Naive thymus-derived CD8-positive, alpha-beta T cell (primary cell): ENCODE measurements around the gene MYBPC3. TPM values are rescaled to one million over a fixed set of nuclear protein-coding genes. Genes with fewer than 3 reads are reported as not detected.

Experiments
- ATAC-seq, 2 donors: fragments of 150-1000 bp; cut with Tn5 transposase in 1 of 2; sonication (Bioruptor Pico), chemical (Tn5 transposase) in 1 of 2; 1 replicate in 1 of 2; 2 replicates in 1 of 2; pipeline ENCODE4 v1.10.0; 2021; ENCODE audit warnings: mild to moderate bottlenecking in 2 of 2, moderate library complexity in 2 of 2
- POLR2A ChIA-PET: fragments of 350-600 bp; sonication (Branson Sonifier 250); formaldehyde crosslinking; loops from one replicate; lab custom pipeline; 2021; ENCODE audit warnings: antibody characterized with exemption; lab: Charles Lee
- DNase-seq, 10 donors: peaks; one replicate each; pipeline versions ENCODE4 v3.0.0 to v3.0.0-alpha.2; 2020 to 2022
- H3K27ac Mint-ChIP-seq, 10 donors: one replicate each; pipeline ENCODE4 v1.8.0; 2020 to 2022; ENCODE audit warnings: mild to moderate bottlenecking in 10 of 10, mixed read lengths in 10 of 10, moderate library complexity in 4 of 10, inconsistent platforms in 1 of 10
- H3K27me3 Mint-ChIP-seq, 5 donors: one replicate each; pipeline ENCODE4 v1.8.0; 2021 to 2022; ENCODE audit warnings: mixed read lengths in 5 of 5
- H3K36me3 Mint-ChIP-seq, 3 donors: one replicate each; pipeline ENCODE4 v1.8.0; 2020 to 2022; ENCODE audit warnings: mixed read lengths in 3 of 3, mild to moderate bottlenecking in 2 of 3, inconsistent platforms in 1 of 3
- H3K4me1 Mint-ChIP-seq, 4 donors: one replicate each; pipeline ENCODE4 v1.8.0; 2021 to 2022; ENCODE audit warnings: mixed read lengths in 4 of 4
- H3K4me3 Mint-ChIP-seq, 10 donors: one replicate each; pipeline ENCODE4 v1.8.0; 2020 to 2022; ENCODE audit warnings: mild to moderate bottlenecking in 10 of 10, mixed read lengths in 10 of 10, moderate library complexity in 6 of 10, inconsistent platforms in 1 of 10
- H3K9me3 Mint-ChIP-seq, 9 donors: one replicate each; pipeline ENCODE4 v1.8.0; 2020 to 2022; ENCODE audit warnings: mixed read lengths in 9 of 9, mild to moderate bottlenecking in 3 of 9, inconsistent platforms in 1 of 9, moderate library complexity in 1 of 9
- polyA plus RNA-seq, 3 donors: library from polyadenylated mRNA; unstranded; fragments of 300-500 nt; fragmentation: Illumina TruSeq; gene quantifications; one replicate each; pipeline ENCODE4 v1.2.3, GENCODE V29; 2021
- total RNA-seq, 8 experiments: library from RNA in 2 of 8; stranded (reverse) in 2 of 8; gene quantifications; one replicate each; pipeline ENCODE4 v1.2.3 and lab custom pipeline; 2021 to 2026

The MYBPC3 gene
- total and polyA plus RNA-seq, 5 experiments from 2014 or later = 0.16 TPM; not detected in 4

DNA sequence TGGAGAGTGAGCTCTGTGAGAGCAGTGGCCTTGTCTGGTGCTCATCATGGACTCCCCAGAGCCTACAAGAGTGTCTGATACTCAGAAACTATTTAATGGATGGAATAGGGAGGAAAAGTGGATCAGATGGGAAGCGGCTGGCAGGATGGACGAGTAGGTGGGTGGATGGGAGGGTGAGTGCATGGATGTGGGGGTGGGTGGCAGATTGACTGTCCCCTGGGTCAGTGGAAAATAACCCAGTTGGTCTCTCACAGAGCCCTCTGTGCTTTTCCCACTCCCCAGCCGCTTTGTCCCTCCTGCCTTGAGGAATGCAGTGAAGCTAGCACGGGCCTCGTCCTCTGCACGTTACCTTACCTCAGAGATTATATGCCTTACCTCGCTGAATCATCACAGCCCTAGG is 19.9 kb upstream of the MYBPC3 start:
- Mint-ChIP-seq H3K4me1 (peaks cover 4 to 19% (median 7%) of the 10 kb centered on the region in 4 donors), H3K36me3 (no peaks in the 10 kb centered on the region), H3K27me3 (no peaks in the 10 kb centered on the region), H3K27ac (peak overlapping the region in 1 of 10 donors; percentile 27), H3K9me3 (no peaks in the 10 kb centered on the region), H3K4me3 (no peak overlapping the region)
- DNase-seq = no peak
- no peak for ATAC-seq
- POLR2A ChIA-PET = interaction anchor here (0.6 to 5.0 kb wide), 3 partner anchors 36 to 138 kb away, joined by 3 to 57 read pairs (median 3); partner anchors contain the start of gene SLC39A13

DNA sequence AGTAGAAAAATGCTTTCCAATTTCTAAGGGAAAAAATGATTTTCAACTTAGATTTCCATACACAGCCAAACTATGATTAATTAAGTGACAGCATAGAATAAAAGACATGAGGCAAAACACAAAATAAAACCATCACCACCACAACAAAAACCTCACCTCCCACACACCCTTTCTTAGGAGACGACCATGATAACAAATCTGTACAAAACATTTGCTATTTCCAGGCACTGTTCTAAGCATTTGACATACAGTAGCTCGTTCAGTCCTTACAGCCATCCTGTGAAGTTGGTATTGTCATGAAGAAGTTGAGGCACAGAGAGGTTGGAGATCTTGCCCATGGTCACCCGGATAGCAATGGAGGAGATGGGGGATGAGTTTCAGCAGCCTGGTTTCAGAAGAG is 17.2 kb upstream of the MYBPC3 start:
- Mint-ChIP-seq H3K36me3 (no peaks in the 10 kb centered on the region), H3K27me3 (peaks cover 0 to 4% (median 2%) of the 10 kb centered on the region in 5 donors), H3K4me3 (no peak overlapping the region), H3K9me3 (no peaks in the 10 kb centered on the region), H3K4me1 (peaks cover 1 to 22% (median 7%) of the 10 kb centered on the region in 4 donors), H3K27ac (peak overlapping the region in 3 of 10 donors; percentile 5 to 34 (median 8))
- ATAC-seq (no peak), DNase-seq (no peak)
- POLR2A ChIA-PET = interaction anchor here (0.6 kb wide), 1 partner anchor 175 kb away, joined by 3 read pairs; no protein-coding TSS in a partner anchor

DNA sequence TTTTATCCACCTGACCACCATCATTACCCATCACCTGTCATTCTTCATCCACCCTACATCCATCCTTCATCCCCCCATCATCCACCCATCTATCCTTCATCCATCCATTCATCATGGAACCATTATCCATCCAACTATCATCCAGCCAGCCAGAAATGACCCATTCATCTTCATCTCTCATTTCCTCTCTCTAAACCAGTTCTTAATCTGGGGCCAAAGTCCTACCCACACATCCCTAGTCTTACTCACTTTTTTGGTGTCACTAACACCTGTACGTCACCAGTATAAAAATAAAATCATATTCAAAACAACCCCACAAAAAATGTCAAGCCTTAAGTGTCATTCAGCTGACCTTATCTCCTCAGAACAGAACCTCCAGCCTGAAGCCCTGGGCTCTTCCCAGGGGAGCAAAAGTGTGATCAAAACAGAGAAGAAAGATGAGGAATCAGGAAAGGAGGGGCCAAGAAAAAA is 13.6 kb upstream of the MYBPC3 start:
- Mint-ChIP-seq H3K9me3 (no peaks in the 10 kb centered on the region), H3K36me3 (no peaks in the 10 kb centered on the region), H3K27ac (peak overlapping the region in 3 of 10 donors; percentile 5 to 40 (median 40)), H3K4me1 (peaks cover 3 to 18% (median 9%) of the 10 kb centered on the region in 4 donors), H3K27me3 (peaks cover 0 to 7% (median 2%) of the 10 kb centered on the region in 5 donors), H3K4me3 (peak overlapping the region in 1 of 10 donors; percentile 21)
- POLR2A ChIA-PET = no interaction called here
- no peak for DNase-seq
- ATAC-seq = no peak

DNA sequence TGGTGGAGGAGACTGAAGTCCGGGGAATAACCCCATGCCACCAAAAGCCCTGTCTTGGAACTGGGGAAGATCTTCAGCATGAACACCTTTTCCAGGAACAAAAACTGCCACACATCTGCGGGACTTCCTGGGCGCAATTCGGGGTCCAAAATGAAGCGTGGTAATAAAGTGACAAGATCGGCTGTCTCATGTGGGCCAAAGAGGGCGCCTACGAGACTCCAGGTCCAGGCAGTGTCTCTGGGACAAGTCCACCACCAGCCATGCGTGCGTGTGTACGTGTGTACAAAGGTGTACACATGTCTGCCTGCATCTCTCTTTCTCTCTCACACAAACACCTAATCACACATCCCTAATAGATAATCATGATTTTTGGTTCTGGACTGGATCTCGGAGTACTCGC is 8.9 kb upstream of the MYBPC3 start:
- no peak overlapping the region for H3K4me3 Mint-ChIP-seq
- H3K36me3 Mint-ChIP-seq = no peaks in the 10 kb centered on the region
- no peaks in the 10 kb centered on the region for H3K9me3 Mint-ChIP-seq
- POLR2A ChIA-PET = no interaction called here
- DNase-seq (no peak), ATAC-seq (no peak)
- H3K27ac Mint-ChIP-seq = no peak overlapping the region
- H3K27me3 Mint-ChIP-seq = peaks cover 0 to 7% (median 2%) of the 10 kb centered on the region in 5 donors
- H3K4me1 Mint-ChIP-seq = peaks cover 9 to 23% (median 13%) of the 10 kb centered on the region in 4 donors

DNA sequence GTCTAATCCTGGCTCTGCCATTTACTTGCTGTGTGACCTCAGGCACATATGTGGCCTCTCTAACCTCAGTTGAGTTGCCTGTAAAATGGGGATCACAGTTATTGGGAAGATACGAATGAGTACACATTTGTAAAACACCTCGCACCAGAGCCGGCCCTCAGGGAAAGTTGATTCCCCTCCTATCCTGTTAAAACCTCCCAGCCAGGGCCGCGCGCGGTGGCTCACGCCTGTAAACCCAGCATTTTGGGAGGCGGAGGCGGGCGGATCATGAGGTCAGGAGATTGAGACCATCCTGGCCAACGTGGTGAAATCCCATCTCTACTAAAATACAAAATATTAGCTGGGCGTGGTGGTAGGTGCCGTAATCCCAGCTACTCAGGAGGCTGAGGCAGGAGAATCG is 7.8 kb upstream of the MYBPC3 start:
- peaks cover 0 to 4% (median 0%) of the 10 kb centered on the region in 5 donors for H3K27me3 Mint-ChIP-seq
- H3K36me3 Mint-ChIP-seq = no peaks in the 10 kb centered on the region
- H3K4me1 Mint-ChIP-seq = peaks cover 9 to 18% (median 13%) of the 10 kb centered on the region in 4 donors
- H3K27ac Mint-ChIP-seq = no peak overlapping the region
- ATAC-seq (no peak), DNase-seq (no peak)
- POLR2A ChIA-PET = no interaction called here
- no peaks in the 10 kb centered on the region for H3K9me3 Mint-ChIP-seq
- H3K4me3 Mint-ChIP-seq = no peak overlapping the region

DNA sequence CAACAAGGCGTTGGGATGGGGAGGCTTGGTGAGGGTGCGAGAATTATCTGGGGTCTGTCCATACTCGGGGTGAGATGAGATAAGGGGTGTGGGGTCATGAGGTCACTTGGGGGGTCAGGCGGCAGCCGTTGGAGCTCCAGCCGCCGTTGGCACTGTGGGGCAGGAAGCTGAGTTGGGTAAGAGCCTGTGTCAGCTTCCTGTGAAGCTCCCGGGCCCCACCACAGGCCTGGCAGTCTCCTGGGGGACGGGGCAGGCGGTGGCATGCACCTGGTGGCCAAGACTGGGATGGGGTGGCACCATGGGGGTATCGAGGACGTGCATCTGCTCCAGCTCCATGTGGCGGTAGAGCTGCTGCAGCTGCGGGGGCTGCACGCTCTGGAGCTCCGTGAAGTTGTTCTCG is 7.1 kb upstream of the MYBPC3 start:
- H3K36me3 Mint-ChIP-seq = no peaks in the 10 kb centered on the region
- H3K4me1 Mint-ChIP-seq = peaks cover 9 to 18% (median 13%) of the 10 kb centered on the region in 4 donors
- no peak for ATAC-seq
- POLR2A ChIA-PET = interaction anchor here (0.8 kb wide), 1 partner anchor 35 kb away, joined by 3 read pairs; no protein-coding TSS in a partner anchor
- no peak for DNase-seq
- peaks cover 0 to 4% (median 0%) of the 10 kb centered on the region in 5 donors for H3K27me3 Mint-ChIP-seq
- H3K9me3 Mint-ChIP-seq = no peaks in the 10 kb centered on the region
- peak overlapping the region in 3 of 10 donors; percentile 15 to 60 (median 29) for H3K4me3 Mint-ChIP-seq
- peak overlapping the region in 4 of 10 donors; percentile 35 to 78 (median 58) for H3K27ac Mint-ChIP-seq

DNA sequence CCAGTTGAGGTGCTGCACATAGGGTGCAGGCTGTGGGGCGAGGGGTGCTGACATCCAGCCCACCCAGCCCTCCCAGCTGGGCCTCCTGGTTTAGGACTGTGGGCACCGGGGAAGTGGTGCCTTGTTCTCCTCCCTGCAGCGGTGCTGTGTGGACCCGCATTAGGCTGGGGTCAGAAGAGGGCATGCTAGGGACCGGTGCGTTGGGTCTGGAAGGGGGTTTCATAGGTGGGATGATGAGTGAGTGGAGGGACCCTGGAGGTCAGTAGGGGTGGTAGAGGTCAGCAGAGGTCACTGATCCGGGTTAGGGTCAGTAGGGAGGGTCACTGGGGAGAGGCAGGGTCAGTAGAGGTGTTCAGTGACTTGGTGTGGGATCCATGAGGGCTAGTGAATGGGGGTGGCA is 6.7 kb upstream of the MYBPC3 start:
- POLR2A ChIA-PET = interaction anchor here (0.8 kb wide), 1 partner anchor 35 kb away, joined by 3 read pairs; no protein-coding TSS in a partner anchor
- no peaks in the 10 kb centered on the region for H3K36me3 Mint-ChIP-seq
- DNase-seq = no peak
- no peaks in the 10 kb centered on the region for H3K9me3 Mint-ChIP-seq
- peaks cover 9 to 18% (median 13%) of the 10 kb centered on the region in 4 donors for H3K4me1 Mint-ChIP-seq
- H3K27ac Mint-ChIP-seq = peak overlapping the region in 5 of 10 donors; percentile 35 to 78 (median 63)
- peak overlapping the region in 3 of 10 donors; percentile 15 to 60 (median 29) for H3K4me3 Mint-ChIP-seq
- ATAC-seq = no peak
- H3K27me3 Mint-ChIP-seq = no peaks in the 10 kb centered on the region

DNA sequence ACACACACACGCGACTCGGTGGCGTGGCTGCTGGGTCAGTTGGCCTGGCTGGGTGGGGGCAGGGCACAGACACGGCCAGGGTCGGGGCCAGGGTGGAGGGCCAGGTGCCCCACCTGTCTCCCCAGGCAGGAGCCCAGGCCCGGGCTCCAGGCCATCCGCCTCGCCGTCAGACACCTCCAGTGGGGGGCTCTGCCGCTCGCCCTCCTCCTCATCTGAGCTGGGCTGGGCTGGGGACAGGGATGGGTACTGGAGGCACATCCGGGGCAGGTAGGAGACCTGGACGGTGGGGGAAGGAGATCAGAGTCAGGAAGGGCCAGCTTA is 6.2 kb upstream of the MYBPC3 start:
- peak overlapping the region in 1 of 10 donors; percentile 18 for H3K4me3 Mint-ChIP-seq
- POLR2A ChIA-PET = interaction anchor here (0.6 kb wide), 1 partner anchor 282 kb away, joined by 3 read pairs; no protein-coding TSS in a partner anchor

DNA sequence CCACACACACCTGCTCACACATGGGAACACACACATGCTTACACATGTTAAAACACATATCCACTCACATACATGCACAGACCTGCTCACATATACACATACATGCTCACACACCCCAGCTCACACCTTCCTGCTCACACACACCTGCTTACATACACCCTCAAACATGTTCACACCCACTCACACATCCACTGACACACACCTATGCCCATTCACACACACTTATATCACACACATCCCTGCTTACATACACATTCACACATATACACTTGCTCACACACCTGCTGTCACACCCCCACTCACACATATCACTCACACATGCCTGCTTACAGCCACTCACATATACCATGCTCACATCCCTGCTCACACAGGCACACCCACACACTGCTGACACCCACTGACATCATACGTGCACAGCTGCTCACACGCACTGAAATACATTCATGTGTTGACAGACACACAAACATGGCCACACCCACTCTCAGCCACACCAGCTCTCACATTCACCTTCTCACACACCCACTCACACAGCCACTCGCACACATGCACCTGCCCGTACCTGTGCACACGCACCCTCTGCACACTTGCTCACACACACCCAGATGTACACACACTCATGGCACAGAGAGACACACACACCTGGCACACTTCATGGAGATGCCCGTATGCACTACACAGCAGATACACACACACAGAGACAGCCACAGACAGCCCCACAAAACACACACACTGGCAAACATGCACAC is 5.7 kb upstream of the MYBPC3 start:
- POLR2A ChIA-PET = interaction anchor here (0.6 kb wide), 2 partner anchors 16 to 282 kb away, joined by 3 read pairs; no protein-coding TSS in a partner anchor
- Mint-ChIP-seq H3K4me1 (peaks cover 9 to 18% (median 13%) of the 10 kb centered on the region in 4 donors), H3K27me3 (no peaks in the 10 kb centered on the region), H3K36me3 (no peaks in the 10 kb centered on the region), H3K27ac (no peak overlapping the region), H3K9me3 (no peaks in the 10 kb centered on the region), H3K4me3 (no peak overlapping the region)
- ATAC-seq (no peak), DNase-seq (no peak)

More for the DNA sequence above, 6.2 kb upstream of the MYBPC3 start:
- Mint-ChIP-seq H3K27ac (no peak overlapping the region), H3K27me3 (no peaks in the 10 kb centered on the region), H3K36me3 (no peaks in the 10 kb centered on the region), H3K4me1 (peaks cover 9 to 18% (median 13%) of the 10 kb centered on the region in 4 donors), H3K9me3 (no peaks in the 10 kb centered on the region)
- ATAC-seq (no peak), DNase-seq (no peak)

DNA sequence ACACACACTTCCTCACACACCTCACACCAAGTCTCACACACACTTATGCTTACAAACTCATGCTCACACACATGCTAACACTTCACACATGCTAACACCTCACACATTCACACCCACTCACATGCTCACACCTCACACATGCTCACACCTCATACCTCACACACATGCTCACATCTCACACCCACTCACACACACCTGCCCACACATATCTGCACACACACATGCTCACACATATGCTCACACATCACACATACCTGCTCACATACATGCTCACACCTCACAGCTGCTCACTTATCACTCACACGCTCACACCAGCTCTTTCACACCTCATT is 4.5 kb upstream of the MYBPC3 start:
- no peak for ATAC-seq
- POLR2A ChIA-PET = no interaction called here

DNA sequence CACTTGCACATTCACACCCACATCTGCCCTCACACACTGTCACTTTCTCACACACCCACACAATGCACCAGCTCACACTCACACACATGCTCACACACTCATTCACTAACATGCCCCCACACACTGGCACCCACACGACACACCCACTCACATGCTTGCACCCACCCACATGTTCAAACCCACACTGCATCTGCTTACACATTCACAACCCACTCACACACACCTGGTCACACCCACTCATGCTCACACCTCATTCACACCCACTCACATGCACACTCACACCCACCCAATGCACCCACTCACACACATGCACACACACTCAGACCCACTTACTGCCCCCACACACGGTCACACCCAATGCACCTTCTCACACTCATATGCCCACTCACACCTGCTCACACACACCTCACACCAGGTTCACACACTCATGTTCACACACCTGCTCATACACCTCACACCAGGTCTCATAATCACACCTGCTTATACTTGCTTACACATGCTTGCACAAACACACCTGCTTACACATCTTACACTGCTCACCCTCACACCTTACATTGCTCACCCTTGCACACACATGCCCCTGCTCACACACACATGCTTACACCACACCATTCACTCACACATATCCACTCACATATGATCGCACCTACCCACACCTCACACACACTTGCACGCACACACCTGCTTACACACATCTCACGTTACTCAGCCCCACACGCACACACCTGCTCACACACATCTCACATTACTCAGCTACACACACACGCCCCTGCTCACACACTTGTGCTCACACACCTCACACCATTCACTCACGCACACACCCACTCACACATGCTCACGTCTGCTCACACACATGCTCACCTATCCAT is 3.9 kb upstream of the MYBPC3 start:
- no peaks in the 10 kb centered on the region for H3K27me3 Mint-ChIP-seq
- ATAC-seq = no peak
- DNase-seq = no peak
- no peak overlapping the region for H3K27ac Mint-ChIP-seq
- POLR2A ChIA-PET = no interaction called here
- H3K36me3 Mint-ChIP-seq = no peaks in the 10 kb centered on the region
- peaks cover 7 to 17% (median 11%) of the 10 kb centered on the region in 4 donors for H3K4me1 Mint-ChIP-seq
- no peak overlapping the region for H3K4me3 Mint-ChIP-seq
- no peaks in the 10 kb centered on the region for H3K9me3 Mint-ChIP-seq

More for the DNA sequence above, 4.5 kb upstream of the MYBPC3 start:
- DNase-seq = no peak
- Mint-ChIP-seq H3K4me1 (peaks cover 9 to 18% (median 13%) of the 10 kb centered on the region in 4 donors), H3K36me3 (no peaks in the 10 kb centered on the region), H3K4me3 (no peak overlapping the region), H3K9me3 (no peaks in the 10 kb centered on the region), H3K27ac (no peak overlapping the region), H3K27me3 (no peaks in the 10 kb centered on the region)

DNA sequence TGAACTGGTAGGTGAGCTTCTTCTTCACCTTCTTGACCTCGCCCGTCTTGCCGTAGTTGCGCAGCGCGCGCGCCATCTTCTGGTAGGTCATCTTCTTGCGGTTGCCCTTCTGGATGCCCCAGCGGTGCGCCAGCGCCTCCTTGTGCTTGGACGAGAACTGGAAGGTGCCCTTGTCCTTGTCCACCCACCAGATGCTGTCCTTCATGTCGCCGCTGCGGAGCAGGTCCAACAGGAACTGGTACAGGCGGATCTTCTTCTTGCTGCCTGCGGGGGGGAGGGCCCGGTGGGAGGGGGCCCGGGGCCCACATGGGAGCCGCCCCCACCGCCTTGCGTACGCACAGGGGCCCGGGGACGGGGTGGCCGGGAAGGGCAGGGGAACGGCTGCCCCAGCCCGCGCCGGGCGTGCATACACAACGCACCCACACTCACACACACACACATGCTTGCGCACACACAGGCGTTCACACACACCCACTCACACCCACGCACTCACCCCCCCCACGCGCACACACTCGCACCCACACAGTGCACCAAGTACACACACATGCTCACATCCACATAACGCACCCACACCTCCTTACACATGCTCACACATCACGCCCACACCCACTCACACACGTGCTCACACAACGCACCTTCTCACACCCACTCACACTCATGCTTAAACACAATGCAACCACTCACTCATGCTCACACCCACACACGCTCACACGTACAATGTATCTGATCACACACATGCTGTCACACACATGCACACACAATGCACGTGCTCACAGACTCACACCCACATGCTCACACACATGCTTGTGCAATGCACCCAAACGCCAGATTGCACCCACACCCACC is 3.0 kb upstream of the MYBPC3 start:
- H3K36me3 Mint-ChIP-seq = no peaks in the 10 kb centered on the region
- POLR2A ChIA-PET = no interaction called here

More for the DNA sequence above, 3.0 kb upstream of the MYBPC3 start:
- H3K9me3 Mint-ChIP-seq = no peaks in the 10 kb centered on the region
- H3K27me3 Mint-ChIP-seq = no peaks in the 10 kb centered on the region
- DNase-seq = peak in 1 of 10 donors; percentile 53
- ATAC-seq = no peak
- H3K4me3 Mint-ChIP-seq = no peak overlapping the region
- no peak overlapping the region for H3K27ac Mint-ChIP-seq
- H3K4me1 Mint-ChIP-seq = peaks cover 7 to 12% (median 10%) of the 10 kb centered on the region in 4 donors
